ENCODE measurements around the gene DYNLT2.

DYNLT2 gene

GRCh38 chr6:169746556-169746955, 4.8 kb downstream of the DYNLT2 start:
- peaks cover 0 to 3% of the 10 kb centered on the region in 2 donors for H3K4me1 ChIP-seq (ENCODE audit: control insufficient read depth in 2 of 2, insufficient read depth in 1 of 2, low read depth in 1 of 2, low read length in 2 of 2)
- peaks cover 0 to 14% of the 10 kb centered on the region in 2 donors for H3K9me3 ChIP-seq (replicated peaks in 1 of 2; ENCODE audit: control insufficient read depth in 2 of 2, insufficient read depth in 1 of 2, low read depth in 1 of 2, low read length in 2 of 2)
- H2BK12ac ChIP-seq (ENCODE audit: low read length), result no peak overlapping the region
- no CpG with 5 or more reads among the region's 1 CpG for WGBS, 2 donors (ENCODE audit: extremely low coverage in 2 of 2, insufficient read length in 2 of 2, insufficient replicate concordance in 1 of 2)
- H3K79me1 ChIP-seq (ENCODE audit: low read depth, low read length), result no peaks in the 10 kb centered on the region
- peaks cover 0 to 13% of the 10 kb centered on the region in 2 donors for H3K36me3 ChIP-seq (replicated peaks in 1 of 2; ENCODE audit: control insufficient read depth in 2 of 2, insufficient read depth in 2 of 2, low read length in 2 of 2)
- H3K4me2 ChIP-seq (ENCODE audit: insufficient read depth, low read length, poor library complexity, severe bottlenecking), result no peak overlapping the region
- H2BK5ac ChIP-seq (ENCODE audit: low read length), result no peak overlapping the region
- no peaks in the 10 kb centered on the region for H3K27me3 ChIP-seq (ENCODE audit: control insufficient read depth in 3 of 3, insufficient read depth in 3 of 3, low read depth in 1 of 3, low read length in 3 of 3)
- no peak overlapping the region for H3K4ac ChIP-seq (ENCODE audit: low read length)
- H3K23ac ChIP-seq (ENCODE audit: low read depth, low read length, poor library complexity), result no peak overlapping the region
- H2BK15ac ChIP-seq (ENCODE audit: low read length), result no peak overlapping the region
- H3K14ac ChIP-seq (ENCODE audit: low read length), result no peak overlapping the region
- no peak overlapping the region for H2AFZ ChIP-seq (ENCODE audit: low read length)
- no peak overlapping the region for H4K8ac ChIP-seq (ENCODE audit: low read depth, low read length)
- no peak overlapping the region for H3K4me3 ChIP-seq (ENCODE audit: low read length in 2 of 2)
- no peak for DNase-seq (ENCODE audit: low spot score)
- H3K27ac ChIP-seq (replicated peaks; ENCODE audit: low read length), result no peak overlapping the region
- no peak overlapping the region for H3K9ac ChIP-seq (ENCODE audit: low read depth, low read length, poor library complexity)
- H2AK5ac ChIP-seq (ENCODE audit: low read depth, low read length), result no peak overlapping the region
- H3K18ac ChIP-seq (ENCODE audit: low read length), result no peak overlapping the region
- no peak overlapping the region for H4K91ac ChIP-seq (ENCODE audit: low read depth, low read length, poor library complexity)
- H2BK120ac ChIP-seq (ENCODE audit: low read depth, low read length), result no peak overlapping the region

- Histone ChIP-seq H3K4me2 (ENCODE audit: insufficient read depth, low read length, poor library complexity, severe bottlenecking) (no peak overlapping the region), H4K91ac (ENCODE audit: low read depth, low read length, poor library complexity) (no peak overlapping the region), H2BK120ac (ENCODE audit: low read depth, low read length) (no peak overlapping the region), H3K4me1 (ENCODE audit: control insufficient read depth in 2 of 2, insufficient read depth in 1 of 2, low read depth in 1 of 2, low read length in 2 of 2) (peaks cover 0 to 3% of the 10 kb centered on the region in 2 donors), H3K4me3 (ENCODE audit: low read length in 2 of 2) (no peak overlapping the region), H2AK5ac (ENCODE audit: low read depth, low read length) (no peak overlapping the region), H3K27me3 (ENCODE audit: control insufficient read depth in 3 of 3, insufficient read depth in 3 of 3, low read depth in 1 of 3, low read length in 3 of 3) (no peaks in the 10 kb centered on the region), H2AFZ (ENCODE audit: low read length) (no peak overlapping the region), H2BK12ac (ENCODE audit: low read length) (no peak overlapping the region), H3K9me3 (replicated peaks in 1 of 2; ENCODE audit: control insufficient read depth in 2 of 2, insufficient read depth in 1 of 2, low read depth in 1 of 2, low read length in 2 of 2) (peaks cover 0 to 14% of the 10 kb centered on the region in 2 donors), H4K8ac (ENCODE audit: low read depth, low read length) (no peak overlapping the region), H2BK5ac (ENCODE audit: low read length) (no peak overlapping the region), H3K36me3 (replicated peaks in 1 of 2; ENCODE audit: control insufficient read depth in 2 of 2, insufficient read depth in 2 of 2, low read length in 2 of 2) (peaks cover 0 to 13% of the 10 kb centered on the region in 2 donors), H3K18ac (ENCODE audit: low read length) (no peak overlapping the region), H3K9ac (ENCODE audit: low read depth, low read length, poor library complexity) (no peak overlapping the region), H3K79me1 (ENCODE audit: low read depth, low read length) (no peaks in the 10 kb centered on the region), H3K27ac (replicated peaks; ENCODE audit: low read length) (no peak overlapping the region), H2BK15ac (ENCODE audit: low read length) (no peak overlapping the region), H3K23ac (ENCODE audit: low read depth, low read length, poor library complexity) (no peak overlapping the region), H3K4ac (ENCODE audit: low read length) (no peak overlapping the region), H3K14ac (ENCODE audit: low read length) (no peak overlapping the region)
- no peak for DNase-seq (ENCODE audit: low spot score)
- no CpG with 5 or more reads among the region's 3 CpGs for WGBS, 2 donors (ENCODE audit: extremely low coverage in 2 of 2, insufficient read length in 2 of 2, insufficient replicate concordance in 1 of 2)
These were observed 6.0 kb downstream of the DYNLT2 start for GRCh38 chr6:169745405-169745804.

DNA sequence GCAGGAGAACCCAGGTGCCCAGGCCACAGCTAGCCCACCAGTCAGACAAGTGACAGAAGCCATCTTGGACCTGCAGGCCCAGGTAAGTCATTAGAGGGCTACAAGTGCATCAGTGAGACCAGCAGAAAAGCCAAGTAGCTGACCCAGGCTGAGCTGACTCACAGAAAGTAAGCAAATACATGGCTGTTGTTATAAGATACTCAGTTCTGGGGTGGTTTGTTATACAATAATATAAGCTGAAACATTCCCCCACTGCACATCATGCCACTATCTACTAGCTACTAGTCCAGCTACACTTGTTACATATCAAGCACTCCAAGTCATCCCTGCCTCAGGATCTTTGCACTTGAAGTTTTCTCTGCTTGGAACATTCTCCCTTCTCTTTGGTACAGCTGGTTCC, 10.0 kb downstream of the DYNLT2 start:
- no peak overlapping the region for H2BK5ac ChIP-seq (ENCODE audit: low read length)
- H3K18ac ChIP-seq (ENCODE audit: low read length), result no peak overlapping the region
- no peaks in the 10 kb centered on the region for H3K79me1 ChIP-seq (ENCODE audit: low read depth, low read length)
- no peaks in the 10 kb centered on the region for H3K4me1 ChIP-seq (ENCODE audit: control insufficient read depth in 2 of 2, insufficient read depth in 1 of 2, low read depth in 1 of 2, low read length in 2 of 2)
- no peak overlapping the region for H2BK15ac ChIP-seq (ENCODE audit: low read length)
- H2BK120ac ChIP-seq (ENCODE audit: low read depth, low read length), result no peak overlapping the region
- DNase-seq (ENCODE audit: low spot score), result no peak
- no peak overlapping the region for H4K8ac ChIP-seq (ENCODE audit: low read depth, low read length)
- no peak overlapping the region for H2BK12ac ChIP-seq (ENCODE audit: low read length)
- no peak overlapping the region for H3K4me2 ChIP-seq (ENCODE audit: insufficient read depth, low read length, poor library complexity, severe bottlenecking)
- H3K14ac ChIP-seq (ENCODE audit: low read length), result no peak overlapping the region
- H3K4me3 ChIP-seq (ENCODE audit: low read length in 2 of 2), result no peak overlapping the region
- no peaks in the 10 kb centered on the region for H3K36me3 ChIP-seq (replicated peaks in 1 of 2; ENCODE audit: control insufficient read depth in 2 of 2, insufficient read depth in 2 of 2, low read length in 2 of 2)
- peaks cover 0 to 6% of the 10 kb centered on the region in 2 donors for H3K9me3 ChIP-seq (replicated peaks in 1 of 2; ENCODE audit: control insufficient read depth in 2 of 2, insufficient read depth in 1 of 2, low read depth in 1 of 2, low read length in 2 of 2)
- no peak overlapping the region for H3K27ac ChIP-seq (replicated peaks; ENCODE audit: low read length)
- no peak overlapping the region for H2AFZ ChIP-seq (ENCODE audit: low read length)
- no peak overlapping the region for H3K4ac ChIP-seq (ENCODE audit: low read length)
- H3K27me3 ChIP-seq (ENCODE audit: control insufficient read depth in 3 of 3, insufficient read depth in 3 of 3, low read depth in 1 of 3, low read length in 3 of 3), result no peaks in the 10 kb centered on the region
- no peak overlapping the region for H2AK5ac ChIP-seq (ENCODE audit: low read depth, low read length)
- no peak overlapping the region for H4K91ac ChIP-seq (ENCODE audit: low read depth, low read length, poor library complexity)
- no peak overlapping the region for H3K23ac ChIP-seq (ENCODE audit: low read depth, low read length, poor library complexity)
- no peak overlapping the region for H3K9ac ChIP-seq (ENCODE audit: low read depth, low read length, poor library complexity)

- Histone ChIP-seq H2BK15ac (ENCODE audit: low read length) (no peak overlapping the region), H2AFZ (ENCODE audit: low read length) (no peak overlapping the region), H4K91ac (ENCODE audit: low read depth, low read length, poor library complexity) (no peak overlapping the region), H2AK5ac (ENCODE audit: low read depth, low read length) (no peak overlapping the region), H2BK120ac (ENCODE audit: low read depth, low read length) (no peak overlapping the region), H2BK12ac (ENCODE audit: low read length) (no peak overlapping the region), H3K14ac (ENCODE audit: low read length) (no peak overlapping the region), H3K23ac (ENCODE audit: low read depth, low read length, poor library complexity) (no peak overlapping the region), H4K8ac (ENCODE audit: low read depth, low read length) (no peak overlapping the region), H3K9me3 (replicated peaks in 1 of 2; ENCODE audit: control insufficient read depth in 2 of 2, insufficient read depth in 1 of 2, low read depth in 1 of 2, low read length in 2 of 2) (no peaks in the 10 kb centered on the region), H3K4me2 (ENCODE audit: insufficient read depth, low read length, poor library complexity, severe bottlenecking) (no peak overlapping the region), H3K27ac (replicated peaks; ENCODE audit: low read length) (no peak overlapping the region), H3K9ac (ENCODE audit: low read depth, low read length, poor library complexity) (no peak overlapping the region), H3K4me1 (ENCODE audit: control insufficient read depth in 2 of 2, insufficient read depth in 1 of 2, low read depth in 1 of 2, low read length in 2 of 2) (no peaks in the 10 kb centered on the region), H3K4me3 (ENCODE audit: low read length in 2 of 2) (no peak overlapping the region), H3K79me1 (ENCODE audit: low read depth, low read length) (no peaks in the 10 kb centered on the region), H3K36me3 (replicated peaks in 1 of 2; ENCODE audit: control insufficient read depth in 2 of 2, insufficient read depth in 2 of 2, low read length in 2 of 2) (no peaks in the 10 kb centered on the region), H3K4ac (ENCODE audit: low read length) (no peak overlapping the region), H2BK5ac (ENCODE audit: low read length) (no peak overlapping the region), H3K27me3 (ENCODE audit: control insufficient read depth in 3 of 3, insufficient read depth in 3 of 3, low read depth in 1 of 3, low read length in 3 of 3) (no peaks in the 10 kb centered on the region), H3K18ac (ENCODE audit: low read length) (no peak overlapping the region)
- no CpG with 5 or more reads among the region's 2 CpGs for WGBS, 2 donors (ENCODE audit: extremely low coverage in 2 of 2, insufficient read length in 2 of 2, insufficient replicate concordance in 1 of 2)
- DNase-seq (ENCODE audit: low spot score), result no peak
These were observed 12.3 kb downstream of the DYNLT2 start for GRCh38 chr6:169738976-169739529.

Data from neuronal stem cell (in vitro differentiated cells).